ENCODE measurements around the gene LRIG1.

GRCh38 chr3:66380200-66380932, 120.5 kb downstream of the LRIG1 start:
- no peak for TF ChIP-seq POLR2A (IDR thresholded peaks at IDR 0.05; ENCODE audit: low read depth, low read length)
- no peak for TF ChIP-seq TAF1 (IDR thresholded peaks at IDR 0.05; ENCODE audit: borderline replicate concordance, low read depth, low read length)
- TF ChIP-seq POLR2AphosphoS5 (IDR thresholded peaks at IDR 0.05; ENCODE audit: low read depth, low read length), result no peak

Measured in GM12892 (cell line).